Naive B cell (primary cell): ENCODE results near the gene ATXN2L. TPM values are rescaled to one million over a fixed set of nuclear protein-coding genes. Genes with fewer than 3 reads are reported as not detected.
"Not testable (repeated sequence)": the region's sequence is repeated elsewhere in the genome, so short reads cannot be mapped to it uniquely, and the experiment has no call there.

ENCODE experiments used
- ATAC-seq, 2 donors: fragments of 150-1000 bp; cut with Tn5 transposase; 2 replicates each; pipeline ENCODE4 v1.10.0; 2021; ENCODE audit warnings: low read depth in 2 of 2, mild to moderate bottlenecking in 2 of 2, moderate library complexity in 2 of 2
- DNase-seq: peaks from one replicate; pipeline ENCODE4 v3.0.0; 2022
- H3K27ac Mint-ChIP-seq, 6 donors: one replicate each; pipeline ENCODE4 v1.8.0; 2020 to 2022; ENCODE audit warnings: mild to moderate bottlenecking in 6 of 6, mixed read lengths in 6 of 6, moderate library complexity in 5 of 6, inconsistent platforms in 2 of 6
- H3K27me3 Mint-ChIP-seq, 3 donors: one replicate each; pipeline ENCODE4 v1.8.0; 2021 to 2022; ENCODE audit warnings: mixed read lengths in 3 of 3, mild to moderate bottlenecking in 1 of 3
- H3K36me3 Mint-ChIP-seq, 2 donors: one replicate each; pipeline ENCODE4 v1.8.0; 2020 to 2022; ENCODE audit warnings: mixed read lengths in 2 of 2, inconsistent platforms in 1 of 2, mild to moderate bottlenecking in 1 of 2
- H3K4me1 Mint-ChIP-seq, 3 donors: one replicate each; pipeline ENCODE4 v1.8.0; 2020 to 2022; ENCODE audit warnings: mixed read lengths in 3 of 3, inconsistent platforms in 1 of 3, mild to moderate bottlenecking in 1 of 3, moderate library complexity in 1 of 3
- H3K4me3 Mint-ChIP-seq, 8 donors: one replicate each; pipeline ENCODE4 v1.8.0; 2020 to 2022; ENCODE audit warnings: mild to moderate bottlenecking in 8 of 8, mixed read lengths in 8 of 8, moderate library complexity in 8 of 8, inconsistent platforms in 2 of 8
- H3K9me3 Mint-ChIP-seq, 7 donors: one replicate each; pipeline ENCODE4 v1.8.0; 2020 to 2022; ENCODE audit warnings: mixed read lengths in 7 of 7, mild to moderate bottlenecking in 5 of 7, inconsistent platforms in 2 of 7, moderate library complexity in 1 of 7
- polyA plus RNA-seq, 6 donors: library from polyadenylated mRNA; unstranded; fragments of 300-500 nt; fragmentation: Illumina TruSeq; gene quantifications; one replicate each; pipeline ENCODE4 v1.2.3, GENCODE V29; 2021; ENCODE audit warnings: low read depth in 6 of 6

Gene ATXN2L
- polyA plus RNA-seq, 6 donors from 2014 or later = 3.6 to 38.2 (median 20.0) TPM

GRCh38 chr16:28879261-28879840 is 56.6 kb downstream of the ATXN2L start:
- no peaks in the 10 kb centered on the region for H3K9me3 Mint-ChIP-seq
- peak overlapping the region in 4 of 6 donors; percentile 53 to 88 (median 67) for H3K27ac Mint-ChIP-seq
- H3K36me3 Mint-ChIP-seq = no peaks in the 10 kb centered on the region
- peaks cover 17 to 35% (median 24%) of the 10 kb centered on the region in 3 donors for H3K4me1 Mint-ChIP-seq
- H3K4me3 Mint-ChIP-seq = peak overlapping the region; percentile 75 to 94 (median 90)
- DNase-seq (no peak), ATAC-seq (peak; percentile 39 to 40)
- peaks cover 5 to 10% (median 9%) of the 10 kb centered on the region in 3 donors for H3K27me3 Mint-ChIP-seq

DNA sequence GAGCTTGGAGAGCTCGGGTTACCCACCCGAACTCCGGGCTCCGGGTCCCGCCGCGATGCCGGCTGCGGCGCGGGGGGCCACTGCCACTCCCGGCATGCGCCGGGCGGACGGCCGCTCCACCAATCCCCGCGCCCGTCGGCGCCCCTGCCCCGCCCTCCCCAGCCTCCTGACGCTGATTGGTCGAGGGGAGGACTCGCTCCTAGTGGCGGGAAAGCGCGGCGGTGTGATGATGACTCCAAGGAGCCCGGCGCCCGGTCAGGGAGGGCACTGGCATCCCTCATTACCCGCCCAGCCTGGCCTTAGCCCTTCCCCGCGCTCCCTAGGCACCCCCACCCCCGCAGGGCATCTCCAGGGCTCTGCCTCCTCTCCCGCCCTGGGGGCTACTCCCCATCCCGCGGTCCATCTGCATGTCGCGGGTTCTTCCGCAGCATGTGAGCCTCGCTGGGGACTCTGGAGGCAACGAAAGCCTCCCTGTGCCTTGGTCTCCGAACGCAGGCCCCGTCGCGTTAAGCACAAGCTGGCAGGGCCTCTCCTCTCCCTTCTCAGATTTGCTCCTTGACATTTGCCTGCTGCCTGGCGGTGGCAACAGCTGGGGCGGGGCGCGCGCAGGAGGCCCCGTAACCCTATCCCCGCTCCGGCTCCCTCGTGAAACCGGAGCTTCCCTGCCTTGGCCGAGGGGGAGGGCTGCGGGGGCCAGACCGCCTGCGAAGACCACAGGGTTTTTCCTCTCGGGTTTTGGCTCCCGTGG is 57.2 kb downstream of the ATXN2L start:
- Mint-ChIP-seq H3K4me1 (peaks cover 17 to 34% (median 24%) of the 10 kb centered on the region in 3 donors), H3K27me3 (peaks cover 5 to 10% (median 9%) of the 10 kb centered on the region in 3 donors), H3K9me3 (no peaks in the 10 kb centered on the region), H3K27ac (peak overlapping the region in 2 of 6 donors; percentile 60 to 62), H3K36me3 (no peaks in the 10 kb centered on the region), H3K4me3 (peak overlapping the region; percentile 75 to 94 (median 90))
- ATAC-seq (peak; percentile 98 to 99), DNase-seq (peak; percentile 74)

GRCh38 chr16:28880589-28880915 is 57.8 kb downstream of the ATXN2L start:
- H3K27ac Mint-ChIP-seq = peak overlapping the region in 1 of 6 donors; percentile 34
- DNase-seq = no peak
- peak overlapping the region; percentile 75 to 94 (median 88) for H3K4me3 Mint-ChIP-seq
- H3K9me3 Mint-ChIP-seq = no peaks in the 10 kb centered on the region
- no peak for ATAC-seq
- H3K27me3 Mint-ChIP-seq = peaks cover 5 to 10% (median 9%) of the 10 kb centered on the region in 3 donors
- H3K4me1 Mint-ChIP-seq = peaks cover 17 to 29% (median 24%) of the 10 kb centered on the region in 3 donors
- no peaks in the 10 kb centered on the region for H3K36me3 Mint-ChIP-seq

GRCh38 chr16:28880955-28881354 is 58.2 kb downstream of the ATXN2L start:
- Mint-ChIP-seq H3K27ac (peak overlapping the region in 2 of 6 donors; percentile 34 to 75), H3K27me3 (peaks cover 5 to 10% (median 9%) of the 10 kb centered on the region in 3 donors)

DNA sequence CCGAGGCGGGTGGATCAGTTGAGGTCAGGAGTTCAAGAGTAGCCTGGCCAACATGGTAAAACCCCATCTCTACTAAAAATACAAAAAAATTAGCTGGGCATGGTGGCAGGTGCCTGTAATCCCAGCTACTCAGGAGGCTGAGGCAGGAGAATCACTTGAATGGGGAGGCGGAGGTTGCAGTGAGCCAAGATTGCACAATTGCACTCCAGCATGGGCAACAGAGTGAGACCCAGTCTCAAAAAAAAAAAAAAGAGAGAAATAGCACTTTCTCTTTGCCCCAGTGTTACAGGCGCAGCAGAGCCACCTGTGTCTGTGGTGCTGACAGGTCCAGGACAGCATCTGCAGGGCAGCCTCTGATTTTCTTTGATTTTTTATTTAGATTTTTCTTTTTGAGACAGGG is 58.8 kb downstream of the ATXN2L start:
- not testable (repeated sequence) for H3K9me3 Mint-ChIP-seq, DNase-seq, H3K27ac Mint-ChIP-seq, H3K27me3 Mint-ChIP-seq, H3K36me3 Mint-ChIP-seq, ATAC-seq
- H3K4me3 Mint-ChIP-seq = peak overlapping the region in 7 of 8 donors; percentile 69 to 94 (median 86)
- H3K4me1 Mint-ChIP-seq = peaks cover 17 to 26% (median 24%) of the 10 kb centered on the region in 3 donors

More at GRCh38 chr16:28880955-28881354, 58.2 kb downstream of the ATXN2L start:
- H3K36me3 Mint-ChIP-seq = no peaks in the 10 kb centered on the region
- H3K4me1 Mint-ChIP-seq = peaks cover 17 to 26% (median 24%) of the 10 kb centered on the region in 3 donors
- H3K4me3 Mint-ChIP-seq = peak overlapping the region; percentile 75 to 94 (median 88)
- no peak for ATAC-seq
- no peak for DNase-seq
- no peaks in the 10 kb centered on the region for H3K9me3 Mint-ChIP-seq

GRCh38 chr16:28882551-28883160 is 59.9 kb downstream of the ATXN2L start:
- Mint-ChIP-seq H3K36me3 (no peaks in the 10 kb centered on the region), H3K9me3 (no peaks in the 10 kb centered on the region), H3K27me3 (peaks cover 5 to 10% (median 9%) of the 10 kb centered on the region in 3 donors), H3K27ac (no peak overlapping the region), H3K4me3 (no peak overlapping the region), H3K4me1 (peaks cover 15 to 26% (median 24%) of the 10 kb centered on the region in 3 donors)
- no peak for ATAC-seq
- no peak for DNase-seq

DNA sequence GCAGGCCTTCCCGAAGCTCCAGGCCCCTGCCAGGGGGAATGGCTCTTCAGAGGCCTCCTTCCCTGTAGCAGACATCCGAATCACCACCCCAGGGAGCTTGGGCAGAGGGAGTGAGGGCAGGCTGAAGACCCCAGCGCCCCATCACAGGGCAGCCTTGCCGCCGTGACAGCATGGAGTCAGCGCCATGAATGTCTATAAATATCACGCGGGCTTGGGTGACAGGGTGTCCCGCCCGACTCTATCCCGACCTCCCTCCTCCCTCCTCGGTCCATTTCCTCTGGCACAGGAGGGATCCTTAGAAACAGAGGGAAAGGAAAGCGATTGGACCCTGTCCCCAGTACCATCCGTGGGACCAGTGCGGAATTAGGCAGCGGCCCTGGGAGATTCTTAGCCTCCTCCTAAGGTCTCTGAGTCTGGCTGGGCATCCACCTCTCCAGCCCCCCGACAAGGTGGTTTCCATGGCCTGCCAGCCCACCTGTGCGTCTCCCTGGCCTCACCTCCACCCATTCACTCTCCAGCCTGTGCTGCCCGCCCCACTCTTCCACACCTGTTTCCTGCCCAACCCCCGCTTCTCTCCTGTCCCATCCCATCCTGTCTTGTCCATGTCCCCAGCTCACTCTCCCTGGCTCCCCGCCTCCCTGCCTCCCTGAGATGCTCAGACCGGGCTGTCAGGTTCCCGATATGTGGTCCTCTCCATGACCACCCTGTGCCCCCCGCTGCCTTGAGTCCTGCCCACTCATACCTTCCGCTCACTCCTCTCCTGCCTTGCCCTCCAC is 60.6 kb downstream of the ATXN2L start:
- peaks cover 15 to 23% (median 20%) of the 10 kb centered on the region in 3 donors for H3K4me1 Mint-ChIP-seq
- peaks cover 5 to 10% (median 9%) of the 10 kb centered on the region in 3 donors for H3K27me3 Mint-ChIP-seq
- peak overlapping the region in 1 of 8 donors; percentile 80 for H3K4me3 Mint-ChIP-seq
- peak overlapping the region in 1 of 6 donors; percentile 19 for H3K27ac Mint-ChIP-seq
- no peaks in the 10 kb centered on the region for H3K36me3 Mint-ChIP-seq
- H3K9me3 Mint-ChIP-seq = no peaks in the 10 kb centered on the region
- DNase-seq (no peak), ATAC-seq (no peak)

- H3K4me1 Mint-ChIP-seq = peaks cover 11 to 20% (median 17%) of the 10 kb centered on the region in 3 donors
- H3K4me3 Mint-ChIP-seq = no peak overlapping the region
- DNase-seq (no peak), ATAC-seq (no peak)
- peak overlapping the region in 2 of 6 donors; percentile 13 to 19 for H3K27ac Mint-ChIP-seq
- H3K36me3 Mint-ChIP-seq = no peaks in the 10 kb centered on the region
- peaks cover 5 to 10% (median 9%) of the 10 kb centered on the region in 3 donors for H3K27me3 Mint-ChIP-seq
- H3K9me3 Mint-ChIP-seq = no peaks in the 10 kb centered on the region
Observed at GRCh38 chr16:28884045-28884444, 61.2 kb downstream of the ATXN2L start.

Other genes starting within 250 kb of the ATXN2L start
- under 1 TPM in 1 of 6 donors, not detected in 5; 0.20 TPM for gene SULT1A2, start 225.9 kb upstream of the ATXN2L start, polyA plus RNA-seq
- gene SULT1A1, start 213.0 kb upstream of the ATXN2L start, polyA plus RNA-seq = 1 to 10 TPM in 3 of 6 donors, under 1 TPM in 2, not detected in 1; 0.90 to 3.6 (median 1.2) TPM
- not detected for gene NPIPB8, start 184.9 kb upstream of the ATXN2L start, polyA plus RNA-seq
- 100 to 1,000 TPM; 140 to 243 (median 203) TPM for gene EIF3C, start 111.5 kb upstream of the ATXN2L start, polyA plus RNA-seq
- gene NPIPB9, start 71.2 kb upstream of the ATXN2L start, polyA plus RNA-seq = 1 to 10 TPM in 1 of 6 donors, under 1 TPM in 4, not detected in 1; 0.29 to 1.1 (median 0.64) TPM
- gene TUFM, start 23.3 kb downstream of the ATXN2L start, polyA plus RNA-seq = 100 to 1,000 TPM; 123 to 231 (median 129) TPM
- gene SH2B1, start 40.8 kb downstream of the ATXN2L start, polyA plus RNA-seq = 1 to 10 TPM in 5 of 6 donors, under 1 TPM in 1; 1.00 to 4.7 (median 2.7) TPM
- gene ATP2A1, start 55.5 kb downstream of the ATXN2L start, polyA plus RNA-seq = not detected
- 10 to 100 TPM in 5 of 6 donors, 1 to 10 TPM in 1; 6.9 to 40.4 (median 21.2) TPM for gene RABEP2, start 102.2 kb downstream of the ATXN2L start, polyA plus RNA-seq
- 100 to 1,000 TPM; 280 to 597 (median 354) TPM for gene CD19, start 109.0 kb downstream of the ATXN2L start, polyA plus RNA-seq
- gene NFATC2IP, start 127.9 kb downstream of the ATXN2L start, polyA plus RNA-seq = 10 to 100 TPM; 17.8 to 32.2 (median 24.2) TPM
- 10 to 100 TPM; 11.4 to 29.9 (median 19.0) TPM for gene SPNS1, start 151.8 kb downstream of the ATXN2L start, polyA plus RNA-seq
- gene LAT, start 162.1 kb downstream of the ATXN2L start, polyA plus RNA-seq = 1 to 10 TPM in 4 of 6 donors, under 1 TPM in 2; 0.29 to 3.7 (median 1.6) TPM